ENCODE data around the gene KRTAP12-1.
A peak's percentile ranks its signal among the peaks of the same experiment; 100 is the strongest.

Gene KRTAP12-1

DNA sequence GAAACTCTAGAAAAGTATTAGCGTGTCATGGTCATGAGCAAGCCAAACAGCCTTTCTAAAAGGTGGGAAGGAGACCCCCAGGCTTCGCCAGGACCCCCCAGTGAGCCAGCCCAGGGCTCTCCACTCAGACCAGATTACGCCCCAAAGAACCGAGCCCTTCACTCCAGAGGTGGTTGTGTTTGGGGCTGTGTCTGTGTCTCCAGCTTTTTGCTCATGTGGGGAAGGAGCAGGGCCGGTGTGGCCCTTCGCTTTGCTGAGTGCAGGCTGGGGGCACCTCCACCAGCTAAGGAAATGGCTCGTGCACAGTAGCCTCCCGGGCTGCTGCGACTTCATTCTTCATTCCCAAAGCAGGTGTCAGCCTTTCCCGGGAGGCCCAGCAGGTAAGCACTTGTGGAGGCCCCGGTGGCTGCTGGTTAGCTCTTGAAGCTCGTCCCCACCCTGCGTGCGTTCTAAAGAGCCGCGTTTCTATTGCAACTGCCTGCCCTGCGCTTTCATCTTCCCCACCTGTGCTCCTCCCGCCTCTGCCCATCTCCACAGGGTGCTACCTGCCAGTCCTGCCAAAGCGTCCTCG is 28.9 kb upstream of the KRTAP12-1 start:
- DNase-seq: peak; percentile 92

DNA sequence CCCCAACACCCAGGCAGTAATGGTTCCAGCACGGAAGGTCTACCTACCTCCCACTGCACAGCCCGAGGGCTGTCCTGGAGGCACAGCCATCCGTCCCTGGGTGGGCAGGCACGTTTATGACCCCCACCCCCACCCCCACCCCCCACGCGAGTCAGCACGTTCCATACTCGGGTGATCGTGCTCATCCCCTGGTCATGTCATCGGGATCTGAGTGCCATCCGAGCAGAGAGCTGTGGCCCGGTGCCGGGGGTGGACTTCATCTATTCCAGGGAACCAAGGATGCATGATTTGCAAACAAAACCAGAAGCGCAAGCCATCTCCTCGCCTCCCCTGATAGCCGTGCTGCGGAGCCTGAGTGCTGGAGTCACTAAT is 28.3 kb upstream of the KRTAP12-1 start:
- DNase-seq: peak; percentile 52

DNA sequence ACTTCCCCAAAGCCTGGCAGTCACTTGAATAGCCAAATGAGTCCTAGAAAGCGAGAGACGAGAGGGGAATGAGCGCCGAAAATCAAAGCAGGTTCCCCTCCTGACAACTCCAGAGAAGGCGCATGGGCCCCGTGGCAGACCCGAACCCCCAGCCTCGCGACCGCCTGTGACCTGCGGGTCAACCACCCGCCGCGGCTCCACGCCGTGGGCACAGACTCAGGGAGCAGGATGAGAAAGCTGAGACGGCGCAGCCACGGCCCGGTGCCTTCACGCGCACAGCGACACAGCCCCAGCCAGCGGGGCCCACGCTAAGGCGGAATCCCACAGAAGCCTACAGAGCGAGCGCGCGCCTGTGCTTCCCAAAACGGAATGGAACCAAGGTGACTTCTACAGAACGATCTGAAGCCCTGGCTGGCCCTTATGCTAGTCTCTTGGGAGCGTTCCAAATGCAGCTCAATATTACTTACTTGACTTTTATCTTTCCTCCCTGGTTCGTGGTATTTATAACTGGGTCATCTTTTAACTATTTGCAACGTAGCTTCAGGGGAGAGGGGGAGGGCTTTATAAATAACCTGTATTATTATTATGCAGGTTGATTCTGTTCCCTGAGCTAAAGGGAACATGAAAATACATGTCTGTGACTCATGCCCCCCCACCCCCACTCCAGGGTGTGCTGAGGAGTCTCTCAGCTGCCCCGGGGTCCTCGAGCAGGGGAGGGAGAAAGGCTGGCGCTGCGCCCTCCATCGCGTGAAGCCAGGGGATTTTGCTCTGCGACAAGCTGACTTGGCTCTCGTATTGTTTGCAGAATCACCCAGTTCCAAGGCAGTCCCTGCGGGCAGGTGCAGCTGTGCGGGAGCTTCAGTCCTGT is 27.7 kb upstream of the KRTAP12-1 start:
- peak; percentile 89 for DNase-seq

DNA sequence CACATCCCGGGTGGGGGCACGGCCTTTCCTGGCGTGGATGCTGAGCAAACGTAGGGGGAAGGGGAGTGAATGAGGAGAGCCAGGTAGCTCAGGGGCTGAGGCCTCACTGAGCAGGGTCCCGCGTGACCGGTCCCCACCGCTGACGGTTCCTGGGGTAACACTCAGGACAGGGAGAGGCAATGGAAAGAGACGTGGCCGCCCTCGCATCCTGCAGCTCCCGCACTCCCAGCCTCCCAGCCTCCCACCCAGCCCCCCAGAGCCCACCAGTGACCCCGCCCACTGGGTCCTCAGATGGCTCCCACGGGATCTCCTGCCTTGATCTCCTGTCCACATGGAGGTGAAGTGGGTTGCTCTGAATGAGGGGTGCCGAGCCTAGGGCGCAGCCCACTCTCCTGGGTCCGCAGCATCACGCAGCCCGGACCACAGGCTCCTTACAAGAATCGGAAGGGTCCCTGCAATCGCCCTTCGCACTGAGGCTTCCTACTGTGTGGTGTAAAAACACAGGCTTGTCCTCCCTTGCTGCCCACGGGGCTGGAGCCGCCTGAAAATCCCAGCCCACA is 27.0 kb upstream of the KRTAP12-1 start:
- no peak for DNase-seq

GRCh38 chr21:44708213-44708865 is 26.4 kb upstream of the KRTAP12-1 start:
- peak; percentile 4 for DNase-seq

DNA sequence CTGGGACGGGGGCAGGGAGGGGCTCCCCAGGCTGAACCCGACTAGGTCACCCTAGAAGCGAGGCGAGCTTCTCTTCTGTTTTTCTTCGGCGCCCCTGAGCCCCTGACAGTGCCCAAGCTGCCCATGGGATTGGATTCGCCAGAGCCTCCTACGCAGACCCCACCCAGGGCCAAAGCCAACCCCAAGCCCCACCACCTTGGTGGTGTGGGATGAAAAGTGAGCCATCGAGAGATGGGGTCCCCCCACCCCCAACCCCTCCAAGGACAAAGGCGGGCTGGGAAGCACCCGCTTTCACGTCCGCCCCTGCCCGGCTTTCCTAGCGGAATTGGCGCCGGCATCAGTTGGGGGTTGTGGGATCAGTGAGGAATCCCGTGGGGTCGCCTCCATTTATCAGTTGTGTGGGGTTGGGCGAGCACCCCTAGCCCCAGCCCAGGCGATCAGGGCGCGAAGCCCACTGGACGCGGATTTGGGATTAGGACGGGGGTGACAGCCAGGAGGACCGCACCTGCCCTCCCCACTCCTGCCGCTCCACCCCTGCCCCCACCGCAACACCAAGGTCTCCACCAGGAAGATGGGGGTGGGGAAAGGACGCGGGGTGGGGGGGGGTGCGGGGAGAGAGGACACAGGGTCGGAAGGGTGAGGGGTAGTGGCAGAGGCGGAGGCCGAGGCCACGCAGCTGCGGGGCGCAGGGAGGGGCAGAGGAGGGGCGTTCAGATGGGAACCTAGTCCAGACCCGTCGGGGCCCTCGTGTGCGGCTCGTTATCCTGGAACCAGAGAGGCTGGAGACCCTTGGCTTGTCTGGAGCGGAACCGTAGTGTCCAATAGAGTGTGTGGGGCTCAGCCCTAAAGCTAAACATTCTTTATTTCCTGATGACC is 25.0 kb upstream of the KRTAP12-1 start:
- no peak for DNase-seq

DNA sequence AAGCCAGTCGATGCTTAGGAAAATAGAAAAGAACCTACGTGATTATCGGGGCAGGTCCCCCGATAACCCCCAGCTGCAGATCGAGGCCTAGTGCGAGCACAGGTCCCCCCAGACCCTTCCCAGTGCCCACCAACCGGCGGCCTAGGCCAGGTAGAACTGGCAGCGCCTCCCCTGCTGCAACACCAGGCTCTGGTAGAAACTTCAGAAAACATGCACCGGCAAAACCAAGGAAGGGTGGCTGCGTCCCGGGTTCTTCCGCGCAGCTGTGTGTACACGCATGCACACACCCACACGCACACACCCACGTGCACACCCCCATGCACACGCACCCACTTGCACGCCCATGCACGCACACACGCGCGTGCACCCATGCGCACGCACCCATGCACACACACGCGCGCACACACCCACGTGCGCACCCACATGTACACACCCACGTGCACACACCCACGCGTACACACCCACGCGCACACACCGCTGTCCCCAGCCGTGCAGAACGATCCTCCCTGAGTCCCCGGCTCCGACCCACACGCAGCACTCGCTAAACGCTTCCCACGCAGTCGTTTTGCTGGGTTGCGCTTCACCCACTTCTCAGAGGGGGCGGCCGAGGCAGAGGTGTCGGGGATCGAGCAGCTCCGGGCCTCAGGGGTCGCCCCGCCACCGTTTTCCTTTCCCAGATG is 24.2 kb upstream of the KRTAP12-1 start:
- no peak for DNase-seq

DNA sequence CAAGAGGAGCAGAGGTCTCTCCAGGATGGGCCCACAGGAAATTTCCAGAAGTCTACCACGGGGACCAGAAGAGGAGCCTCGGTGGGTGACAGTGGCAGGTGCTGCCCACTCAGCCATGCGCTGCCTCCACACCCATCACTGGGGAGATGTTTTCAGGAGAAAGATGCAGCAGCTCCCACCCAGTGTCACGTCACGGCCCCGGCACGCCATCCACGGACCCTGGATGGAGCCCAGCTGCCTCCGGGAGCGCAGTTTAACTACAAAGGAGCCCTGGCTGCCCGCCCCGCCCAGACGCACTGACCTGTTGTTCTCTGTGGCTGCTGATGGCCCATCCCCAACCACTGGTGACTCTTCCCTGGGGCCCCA is 22.7 kb upstream of the KRTAP12-1 start:
- DNase-seq: no peak

DNA sequence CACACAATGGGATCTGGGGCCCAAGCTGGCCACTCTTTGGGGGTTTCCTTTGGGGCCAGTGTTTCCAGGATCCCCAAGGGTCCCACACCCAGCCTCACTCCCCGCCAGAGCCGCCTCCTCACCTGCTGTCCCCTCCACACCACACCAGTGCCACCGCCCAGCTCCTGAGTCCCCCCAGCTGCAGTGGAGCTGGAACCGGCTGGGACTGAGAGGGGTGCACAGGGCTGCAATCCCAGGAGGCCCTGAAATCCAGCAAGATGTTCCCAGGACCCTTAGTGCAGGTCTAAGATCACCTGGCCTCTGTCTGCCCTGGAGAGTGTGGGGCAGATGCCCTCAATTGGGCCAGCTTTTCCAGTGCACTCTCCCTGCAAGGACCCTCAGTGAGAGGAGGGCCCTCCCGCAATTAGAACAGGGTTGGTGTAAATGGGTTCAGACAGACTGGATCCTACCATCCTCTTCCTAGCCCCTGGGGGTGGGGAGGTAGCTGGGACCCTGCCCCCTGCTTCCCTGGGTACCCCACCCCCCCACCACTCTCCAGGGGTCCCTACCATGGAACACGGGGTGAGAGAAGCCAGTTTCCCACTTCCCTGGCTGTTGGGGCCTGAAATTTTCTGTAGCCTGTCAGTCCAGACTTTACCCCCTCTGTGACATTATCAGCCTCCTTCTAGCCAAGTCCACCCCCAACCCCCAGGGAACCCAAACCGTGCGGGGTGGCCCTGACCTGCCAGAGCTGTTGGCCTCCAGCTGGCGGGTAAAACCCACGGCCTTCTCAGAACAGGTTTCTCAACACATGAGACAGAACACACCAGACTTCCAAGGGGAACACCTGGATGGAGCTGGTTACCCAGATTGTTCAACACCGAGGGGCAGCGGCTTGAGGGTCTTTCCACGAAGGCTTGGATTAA is 22.0 kb upstream of the KRTAP12-1 start:
- no peak for DNase-seq

GRCh38 chr21:44702973-44703730 is 21.2 kb upstream of the KRTAP12-1 start:
- DNase-seq: peak; percentile 39

DNA sequence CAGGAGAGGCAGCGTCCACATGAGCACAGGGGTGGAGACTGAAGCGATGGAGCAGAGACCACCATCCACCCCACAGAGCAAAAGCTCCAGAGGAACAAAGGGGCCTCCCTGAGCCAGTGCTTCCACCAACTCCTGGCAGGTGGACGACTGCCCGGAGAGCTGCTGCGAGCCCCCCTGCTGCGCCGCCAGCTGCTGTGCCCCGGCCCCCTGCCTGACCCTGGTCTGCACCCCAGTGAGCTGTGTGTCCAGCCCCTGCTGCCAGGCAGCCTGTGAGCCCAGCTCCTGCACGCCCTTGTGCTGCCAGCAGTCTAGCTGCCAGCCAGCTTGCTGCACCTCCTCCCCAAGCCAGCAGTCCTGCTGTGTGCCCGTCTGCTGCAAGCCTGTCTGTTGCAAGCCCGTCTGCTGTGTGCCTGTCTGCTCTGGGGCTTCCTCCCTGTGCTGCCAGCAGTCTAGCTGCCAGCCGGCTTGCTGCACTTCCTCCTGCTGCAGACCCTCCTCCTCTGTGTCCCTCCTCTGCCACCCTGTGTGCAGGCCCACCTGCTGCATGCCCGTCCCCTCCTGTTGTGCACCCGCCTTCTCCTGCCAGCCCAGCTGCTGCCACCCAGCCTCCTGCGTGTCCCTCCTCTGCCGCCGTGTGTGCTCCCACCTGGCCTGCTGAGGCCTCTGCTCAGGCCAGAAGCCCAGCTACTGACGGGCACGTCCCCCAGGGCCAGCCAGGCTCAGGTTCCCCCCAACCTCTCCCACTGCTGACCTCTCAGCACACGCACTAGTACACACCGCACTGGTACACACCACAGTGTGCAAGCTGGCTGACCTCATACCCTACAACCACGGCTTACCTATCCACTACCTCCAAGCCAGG is 20.4 kb upstream of the KRTAP12-1 start:
- DNase-seq: no peak

DNA sequence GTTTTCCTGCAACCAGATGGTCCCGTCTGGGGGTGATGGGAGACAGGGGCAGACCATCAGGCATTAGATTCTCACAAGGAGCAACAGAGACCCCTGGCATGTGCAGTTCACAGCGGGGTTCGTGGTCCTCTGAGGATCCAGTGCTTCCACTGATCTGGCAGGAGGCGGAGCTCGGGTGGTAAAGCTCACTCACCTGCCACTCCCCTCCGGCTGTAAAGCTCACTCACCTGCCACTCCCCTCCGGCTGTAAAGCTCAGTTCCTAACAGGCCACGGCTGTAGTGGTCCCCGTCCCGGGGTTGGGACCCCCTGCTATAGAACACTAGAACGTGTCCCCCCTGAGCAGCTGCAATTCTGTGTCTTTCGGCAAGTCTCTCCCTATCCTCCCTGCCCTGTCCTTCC is 19.6 kb upstream of the KRTAP12-1 start:
- no peak for DNase-seq

- DNase-seq: no peak
These were observed 19.0 kb upstream of the KRTAP12-1 start for GRCh38 chr21:44701023-44701400.

GRCh38 chr21:44700101-44701022 is 18.4 kb upstream of the KRTAP12-1 start:
- DNase-seq: no peak

GRCh38 chr21:44699502-44700001 is 17.6 kb upstream of the KRTAP12-1 start:
- DNase-seq: no peak

DNA sequence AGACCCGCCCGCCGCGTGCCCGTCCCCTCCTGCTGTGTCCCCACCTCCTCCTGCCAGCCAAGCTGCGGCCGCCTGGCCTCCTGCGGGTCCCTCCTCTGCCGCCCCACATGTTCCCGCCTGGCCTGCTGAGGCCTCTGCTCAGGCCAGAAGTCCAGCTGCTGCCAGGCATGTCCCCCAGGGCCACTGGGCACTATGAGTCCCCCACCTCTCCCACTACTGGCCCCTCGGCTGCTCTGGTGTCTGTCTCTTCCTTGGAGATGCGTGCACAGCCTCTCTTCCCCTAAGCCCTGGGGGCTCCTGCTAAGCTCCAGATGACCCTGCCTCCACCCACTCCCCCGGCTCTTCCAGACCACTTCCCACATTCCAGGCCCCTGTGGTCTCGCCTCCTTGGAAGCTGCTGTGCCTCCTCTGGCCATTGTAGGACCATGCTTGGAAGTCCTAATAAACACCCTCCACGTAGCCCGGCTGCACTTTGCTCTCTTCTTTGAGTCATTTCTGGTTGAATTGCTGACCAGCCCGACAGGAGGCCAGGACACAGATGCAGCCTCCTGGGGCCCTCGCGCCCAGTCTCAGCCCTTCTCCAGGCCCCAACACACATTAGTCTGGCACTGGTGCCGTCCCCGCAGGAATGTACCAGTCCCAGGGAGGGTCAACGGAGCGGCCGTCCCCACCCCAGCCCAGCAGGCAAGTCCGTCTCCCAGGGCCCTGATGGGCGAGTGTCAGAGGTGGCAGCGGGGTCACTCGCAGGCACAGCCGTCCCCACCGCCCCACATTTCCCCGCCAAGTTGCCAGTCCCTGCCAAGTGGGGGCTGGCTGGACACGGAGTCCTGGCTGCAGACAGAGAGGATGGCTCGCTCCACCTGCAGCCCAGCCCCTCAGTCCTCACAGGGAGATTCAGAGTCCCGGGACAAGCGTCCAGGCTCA is 16.1 kb upstream of the KRTAP12-1 start:
- DNase-seq: no peak
